HL-60 (cell line): ENCODE measurements around the gene ETV5.

Source experiments
- CTCF ChIP-seq: IDR thresholded peaks from one replicate; pipeline ENCODE4 v1.5.1; 2011; ENCODE audit warnings: low read length, control low read depth, inconsistent platforms; ENCODE audit not compliant: insufficient read depth
- GABPA ChIP-seq: IDR thresholded peaks from 2 replicates; pipeline ENCODE4 v1.6.1; 2012; ENCODE audit warnings: low read depth
- POLR2AphosphoS5 ChIP-seq: IDR thresholded peaks from 2 replicates; pipeline ENCODE4 v1.6.1; 2012; ENCODE audit warnings: low read depth

- no peak for TF ChIP-seq POLR2AphosphoS5
- no peak for TF ChIP-seq CTCF
- TF ChIP-seq GABPA, result no peak
Observed at GRCh38 chr3:186080849-186081438, 27.9 kb downstream of the ETV5 start.
